HEK293 (cell line): Measurements from ENCODE around the gene CCDC167.

ENCODE experiments used
- CTCF ChIA-PET: fragments of 350-600 bp; formaldehyde crosslinking; extraction: SDS; loops from one replicate; lab custom pipeline; 2021; ENCODE audit warnings: antibody characterized with exemption; lab: Yijun Ruan, JAX
- POLR2A ChIA-PET: fragments of 300-600 bp; formaldehyde crosslinking; extraction: SDS; loops from one replicate; lab custom pipeline; 2020; ENCODE audit warnings: antibody characterized with exemption, inconsistent platforms; lab: Yijun Ruan, JAX
- H3K27ac ChIP-seq: fragments of 200-500 bp; sonication (Bioruptor generic); 2 replicates; pipeline ENCODE4 v1.5.1; 2014; ENCODE audit warnings: low read depth, low read length, control low read depth, inconsistent platforms; ENCODE audit errors: extremely low read depth
- H3K36me3 ChIP-seq, 2 experiments: fragments of 200-500 bp in 1 of 2; sonication (Bioruptor generic) in 1 of 2; 1 replicate in 1 of 2; 2 replicates in 1 of 2; pipeline ENCODE4 v1.5.1; 2014 to 2017; ENCODE audit warnings: inconsistent platforms in 2 of 2, low read length in 2 of 2; ENCODE audit not compliant: control insufficient read depth in 2 of 2, insufficient read depth in 1 of 2
- H3K4me1 ChIP-seq: fragments of 200-500 bp; sonication (Bioruptor generic); 2 replicates; pipeline ENCODE4 v1.5.1; 2014; ENCODE audit warnings: mild to moderate bottlenecking, low read length, inconsistent platforms; ENCODE audit not compliant: control insufficient read depth, insufficient read depth
- H3K4me3 ChIP-seq: 2 replicates; pipeline ENCODE4 v1.5.1; 2011; ENCODE audit warnings: low read depth, mild to moderate bottlenecking, control low read depth, low read length, moderate library complexity
- H3K9me3 ChIP-seq: fragments of 200-500 bp; sonication (Bioruptor generic); 2 replicates; pipeline ENCODE4 v1.5.1; 2014; ENCODE audit warnings: low read depth, low read length, inconsistent platforms; ENCODE audit not compliant: control insufficient read depth, insufficient read depth
- BCL6B ChIP-seq: fragments of 450-650 bp; formaldehyde crosslinking; IDR thresholded peaks from 2 replicates; pipeline ENCODE4 v1.5.1; 2017; ENCODE audit warnings: missing biosample characterization, missing genetic modification characterization
- GLIS2 ChIP-seq: fragments of 450-650 bp; formaldehyde crosslinking; IDR thresholded peaks from 2 replicates; pipeline ENCODE4 v1.5.1; 2016; ENCODE audit warnings: missing biosample characterization, missing genetic modification characterization
- KLF10 ChIP-seq: fragments of 450-650 bp; IDR thresholded peaks from 2 replicates; pipeline ENCODE4 v1.5.1; 2018; ENCODE audit warnings: missing biosample characterization, mild to moderate bottlenecking, missing genetic modification characterization
- MZF1 ChIP-seq: fragments of 450-650 bp; formaldehyde crosslinking; IDR thresholded peaks from 2 replicates; pipeline ENCODE4 v1.5.1; 2017; ENCODE audit warnings: missing biosample characterization, missing genetic modification characterization, borderline replicate concordance
- PRDM1 ChIP-seq: fragments of 450-650 bp; formaldehyde crosslinking; IDR thresholded peaks from 2 replicates; pipeline ENCODE4; 2016; ENCODE audit warnings: missing biosample characterization, missing genetic modification characterization
- SALL2 ChIP-seq: fragments of 450-650 bp; formaldehyde crosslinking; IDR thresholded peaks from 2 replicates; pipeline ENCODE4 v1.5.0; 2017; ENCODE audit warnings: missing biosample characterization, mild to moderate bottlenecking, missing genetic modification characterization, borderline replicate concordance
- SETDB1 ChIP-seq: IDR thresholded peaks from one replicate; pipeline ENCODE4 v1.6.1; 2017; ENCODE audit warnings: mild to moderate bottlenecking, low read length, moderate library complexity, mixed read lengths; ENCODE audit not compliant: insufficient read length
- TSHZ1 ChIP-seq: fragments of 450-650 bp; formaldehyde crosslinking; IDR thresholded peaks from 2 replicates; pipeline ENCODE4 v1.5.1; 2016; ENCODE audit warnings: missing biosample characterization, missing genetic modification characterization, borderline replicate concordance
- ZBTB44 ChIP-seq: fragments of 450-650 bp; IDR thresholded peaks from 2 replicates; pipeline ENCODE4 v1.5.1; 2018; ENCODE audit warnings: missing biosample characterization, mild to moderate bottlenecking, missing genetic modification characterization
- ZFP37 ChIP-seq: fragments of 450-650 bp; formaldehyde crosslinking; IDR thresholded peaks from 2 replicates; pipeline ENCODE4 v1.5.1; 2016; ENCODE audit warnings: missing biosample characterization, missing genetic modification characterization
- ZIC2 ChIP-seq: fragments of 450-650 bp; formaldehyde crosslinking; IDR thresholded peaks from 2 replicates; pipeline ENCODE4 v1.5.1; 2016; ENCODE audit warnings: missing biosample characterization, missing genetic modification characterization
- ZNF174 ChIP-seq: fragments of 450-650 bp; formaldehyde crosslinking; IDR thresholded peaks from 2 replicates; pipeline ENCODE4 v1.5.0; 2017; ENCODE audit warnings: missing biosample characterization, mild to moderate bottlenecking, missing genetic modification characterization
- ZNF341 ChIP-seq: fragments of 450-650 bp; formaldehyde crosslinking; IDR thresholded peaks from 2 replicates; pipeline ENCODE4; 2016; ENCODE audit warnings: low read depth, missing biosample characterization, missing genetic modification characterization
- ZNF398 ChIP-seq: fragments of 450-650 bp; formaldehyde crosslinking; IDR thresholded peaks from 2 replicates; pipeline ENCODE4 v1.5.1; 2017; ENCODE audit warnings: missing biosample characterization, missing genetic modification characterization
- ZNF426 ChIP-seq: fragments of 450-650 bp; formaldehyde crosslinking; IDR thresholded peaks from 2 replicates; pipeline ENCODE4 v1.5.1; 2017; ENCODE audit warnings: missing biosample characterization, missing genetic modification characterization, mild to moderate bottlenecking, inconsistent platforms, moderate library complexity
- ZNF488 ChIP-seq: fragments of 450-650 bp; formaldehyde crosslinking; IDR thresholded peaks from 2 replicates; pipeline ENCODE4 v1.5.1; 2016; ENCODE audit warnings: missing biosample characterization, missing genetic modification characterization
- ZNF518A ChIP-seq: fragments of 450-650 bp; formaldehyde crosslinking; conservative IDR thresholded peaks from 2 replicates; pipeline ENCODE4 v1.5.1; 2016; ENCODE audit warnings: low read depth, missing biosample characterization, missing genetic modification characterization
- ZNF677 ChIP-seq: fragments of 450-650 bp; IDR thresholded peaks from 2 replicates; pipeline ENCODE4 v1.5.0; 2018; ENCODE audit warnings: missing biosample characterization, mild to moderate bottlenecking, missing genetic modification characterization, moderate library complexity
- ZNF768 ChIP-seq: fragments of 450-650 bp; formaldehyde crosslinking; IDR thresholded peaks from 2 replicates; pipeline ENCODE4 v1.5.1; 2018; ENCODE audit warnings: missing biosample characterization, mild to moderate bottlenecking, missing genetic modification characterization
- ZSCAN30 ChIP-seq: fragments of 450-650 bp; IDR thresholded peaks from 2 replicates; pipeline ENCODE4 v1.5.1; 2018; ENCODE audit warnings: missing biosample characterization, mild to moderate bottlenecking, missing genetic modification characterization, moderate library complexity

The CCDC167 gene

GRCh38 chr6:37546141-37546871 is 46.6 kb upstream of the CCDC167 start:
- no peaks in the 10 kb centered on the region for H3K36me3 ChIP-seq
- no peak overlapping the region for H3K4me3 ChIP-seq
- TF ChIP-seq ZNF768 (tag by site-specific recombination) = no peak
- TF ChIP-seq ZNF677 (tag by site-specific recombination) = no peak
- TF ChIP-seq ZIC2 = peak; percentile 75
- TF ChIP-seq ZNF341 (tag by site-specific recombination) = peak; percentile 37; the same call in 1 of the 2 replicates
- TF ChIP-seq ZSCAN30 = no peak
- no peak for TF ChIP-seq SALL2 (tag by site-specific recombination)
- TF ChIP-seq PRDM1 (tag by site-specific recombination) = 0 out of 2 replicates have a peak, but pooled peaks have one; percentile 19
- no peak for TF ChIP-seq TSHZ1
- no peak for TF ChIP-seq ZNF398 (tag by site-specific recombination)
- TF ChIP-seq ZNF174 = no peak
- TF ChIP-seq, all 188 proteins: peak for 3
- ChIA-PET POLR2A (no interaction called here), CTCF (interaction anchor here (0.5 to 3.1 kb wide), 6 partner anchors 8 to 147 kb away, joined by 3 to 18 read pairs (median 4); no protein-coding TSS in a partner anchor)
- H3K9me3 ChIP-seq = no peaks in the 10 kb centered on the region
- no peaks in the 10 kb centered on the region for H3K4me1 ChIP-seq
- no peak overlapping the region for H3K27ac ChIP-seq

- no peaks in the 10 kb centered on the region for H3K36me3 ChIP-seq
- ChIA-PET CTCF (interaction anchor here (0.6 to 1.0 kb wide), 2 partner anchors 11 to 30 kb away, joined by 3 to 6 read pairs; no protein-coding TSS in a partner anchor), POLR2A (no interaction called here)
- H3K27ac ChIP-seq = no peak overlapping the region
- H3K4me3 ChIP-seq = no peak overlapping the region
- no peaks in the 10 kb centered on the region for H3K4me1 ChIP-seq
- no peaks in the 10 kb centered on the region for H3K9me3 ChIP-seq
- no peak for TF ChIP-seq ZNF426 (tag by site-specific recombination)
- no peak for TF ChIP-seq BCL6B (tag by site-specific recombination)
- TF ChIP-seq KLF10 (tag by site-specific recombination) = no peak
- TF ChIP-seq ZBTB44 (tag by site-specific recombination) = no peak
- no peak for TF ChIP-seq SETDB1
- TF ChIP-seq ZNF518A (tag by site-specific recombination) = no peak
- TF ChIP-seq MZF1 (tag by site-specific recombination) = no peak
- TF ChIP-seq ZFP37 (tag by site-specific recombination) = no peak
- TF ChIP-seq ZNF488 (tag by site-specific recombination) = no peak
- TF ChIP-seq GLIS2 (tag by site-specific recombination) = no peak
Observed at GRCh38 chr6:37544530-37544929, 44.8 kb upstream of the CCDC167 start.
